RWPE2 (cell line): Measurements from ENCODE around the gene SPG11.

Experiments
- ATAC-seq: fragments of 200-7000 bp; cut with Tn5 transposase; 3 replicates; pipeline ENCODE4 v1.9.1; 2021; ENCODE audit warnings: low read depth
- DNase-seq: peaks from one replicate; pipeline ENCODE4 v3.0.0-alpha.2; 2020; ENCODE audit warnings: low spot score
- H3K27ac ChIP-seq: fragments of 450-650 bp; 2 replicates; pipeline ENCODE4 v1.5.1; 2017; ENCODE audit warnings: mild to moderate bottlenecking; ENCODE audit not compliant: poor library complexity, severe bottlenecking
- H3K27me3 ChIP-seq: fragments of 250-450 bp; sonication (Bioruptor Pico); 2 replicates; pipeline ENCODE4 v1.5.1; 2021; ENCODE audit warnings: mild to moderate bottlenecking, moderate library complexity; ENCODE audit not compliant: insufficient read depth, poor library complexity, severe bottlenecking
- H3K36me3 ChIP-seq: fragments of 250-450 bp; sonication (Bioruptor Pico); 2 replicates; pipeline ENCODE4 v1.5.1; 2020; ENCODE audit warnings: low read depth, mild to moderate bottlenecking, moderate library complexity
- H3K4me1 ChIP-seq: fragments of 250-450 bp; sonication (Bioruptor Pico); 2 replicates; pipeline ENCODE4 v1.5.1; 2021; ENCODE audit warnings: mild to moderate bottlenecking, moderate library complexity; ENCODE audit not compliant: insufficient read depth, poor library complexity, severe bottlenecking
- H3K4me3 ChIP-seq: fragments of 250-450 bp; sonication (Bioruptor Pico); 2 replicates; pipeline ENCODE4 v1.5.1; 2021; ENCODE audit warnings: mild to moderate bottlenecking, moderate library complexity; ENCODE audit not compliant: severe bottlenecking
- H3K9me3 ChIP-seq: fragments of 250-450 bp; sonication (Bioruptor Pico); 2 replicates; pipeline ENCODE4 v1.5.1; 2021; ENCODE audit warnings: mild to moderate bottlenecking, moderate library complexity; ENCODE audit not compliant: severe bottlenecking
- CTCF ChIP-seq: fragments of 450-650 bp; IDR thresholded peaks from one replicate; pipeline ENCODE4 v1.5.1; 2017; ENCODE audit warnings: mild to moderate bottlenecking, moderate library complexity; ENCODE audit not compliant: poor library complexity, severe bottlenecking

The SPG11 gene

GRCh38 chr15:44663410-44664308 lies at the start of gene SPG11:
SPG11 (minus strand) TSS chr15:44663662; CDS start chr15:44663647, 15 bp downstream.
- peaks cover 9% of the 10 kb centered on the region for H3K4me1 ChIP-seq
- ATAC-seq = peak; percentile 89
- H3K36me3 ChIP-seq = peaks cover 23% of the 10 kb centered on the region
- peak; percentile 97 for DNase-seq
- H3K27me3 ChIP-seq = no peaks in the 10 kb centered on the region
- H3K4me3 ChIP-seq = peak within 1 kb of the TSS; percentile 90
- H3K27ac ChIP-seq = peak within 1 kb of the TSS; percentile 56
- H3K9me3 ChIP-seq = no peaks in the 10 kb centered on the region
- peak; percentile 99 for TF ChIP-seq CTCF

- peaks cover 40% of the 10 kb centered on the region for H3K36me3 ChIP-seq
- peaks cover 6% of the 10 kb centered on the region for H3K4me1 ChIP-seq
- H3K27ac ChIP-seq = peak overlapping the region; percentile 58
- DNase-seq = no peak
- peak; percentile 26 for ATAC-seq
- H3K27me3 ChIP-seq = no peaks in the 10 kb centered on the region
- peak overlapping the region; percentile 89 for H3K4me3 ChIP-seq
- H3K9me3 ChIP-seq = no peaks in the 10 kb centered on the region
- TF ChIP-seq CTCF = no peak
These were observed 49.0 kb upstream of the SPG11 start for GRCh38 chr15:44712346-44713005.

GRCh38 chr15:44711743-44712345 lies 48.4 kb upstream of the SPG11 start:
- no peaks in the 10 kb centered on the region for H3K27me3 ChIP-seq
- peak overlapping the region; percentile 58 for H3K27ac ChIP-seq
- no peak for DNase-seq
- TF ChIP-seq CTCF = no peak
- peak; percentile 26 for ATAC-seq
- peak overlapping the region; percentile 89 for H3K4me3 ChIP-seq
- peaks cover 34% of the 10 kb centered on the region for H3K36me3 ChIP-seq
- H3K9me3 ChIP-seq = no peaks in the 10 kb centered on the region
- H3K4me1 ChIP-seq = peaks cover 10% of the 10 kb centered on the region

GRCh38 chr15:44711096-44711742 lies 47.8 kb upstream of the SPG11 start, which contains the start of the genes B2M and PATL2:
B2M (plus strand) TSS chr15:44711517; CDS start chr15:44711547, 30 bp downstream.
PATL2 (minus strand) TSS chr15:44711323; CDS start chr15:44676490, 34,833 bp downstream.
- Histone ChIP-seq H3K4me3 (peak within 1 kb of the TSS; percentile 89), H3K27me3 (no peaks in the 10 kb centered on the region), H3K4me1 (peaks cover 10% of the 10 kb centered on the region), H3K9me3 (no peaks in the 10 kb centered on the region), H3K27ac (peak within 1 kb of the TSS; percentile 58), H3K36me3 (peaks cover 27% of the 10 kb centered on the region)
- ATAC-seq = peak; percentile 92
- peak; percentile 50 for TF ChIP-seq CTCF
- peak; percentile 97 for DNase-seq
